Effector memory CD4-positive, alpha-beta T cell (primary cell): ENCODE results near the gene NRP1.

Experiments
- DNase-seq, 3 donors: peaks; one replicate each; pipeline ENCODE4 v3.0.0-alpha.2; 2020
- H3K27ac ChIP-seq: 2 replicates; pipeline ENCODE4 v1.7.0; 2013; ENCODE audit warnings: mild to moderate bottlenecking, low read length, moderate library complexity; ENCODE audit not compliant: insufficient read depth, poor library complexity, severe bottlenecking
- H3K27me3 ChIP-seq: replicated peaks from 2 replicates; pipeline ENCODE4 v1.7.0; 2013; ENCODE audit warnings: mild to moderate bottlenecking, low read length; ENCODE audit not compliant: insufficient read depth, control insufficient read depth, poor library complexity, severe bottlenecking
- H3K36me3 ChIP-seq: 2 replicates; pipeline ENCODE4 v1.7.0; 2013; ENCODE audit warnings: mild to moderate bottlenecking, low read length, moderate library complexity; ENCODE audit not compliant: control insufficient read depth, insufficient read depth
- H3K4me1 ChIP-seq: 2 replicates; pipeline ENCODE4 v1.7.0; 2013; ENCODE audit warnings: low read length, mild to moderate bottlenecking; ENCODE audit not compliant: control insufficient read depth, insufficient read depth, poor library complexity, severe bottlenecking
- H3K4me3 ChIP-seq: 2 replicates; pipeline ENCODE4 v1.7.0; 2013; ENCODE audit warnings: low read length, low read depth, mild to moderate bottlenecking; ENCODE audit not compliant: insufficient read depth, poor library complexity, severe bottlenecking
- H3K9me3 ChIP-seq: 2 replicates; pipeline ENCODE4 v1.7.0; 2013; ENCODE audit warnings: mild to moderate bottlenecking, low read length, moderate library complexity; ENCODE audit not compliant: control insufficient read depth

The NRP1 gene

GRCh38 chr10:33298893-33299292 is 35.6 kb downstream of the NRP1 start:
- no peaks in the 10 kb centered on the region for H3K9me3 ChIP-seq
- no peak overlapping the region for H3K27ac ChIP-seq
- no peaks in the 10 kb centered on the region for H3K27me3 ChIP-seq
- no peak overlapping the region for H3K4me3 ChIP-seq
- no peaks in the 10 kb centered on the region for H3K4me1 ChIP-seq
- H3K36me3 ChIP-seq: no peaks in the 10 kb centered on the region
- DNase-seq: no peak

GRCh38 chr10:33298110-33298509 is 36.4 kb downstream of the NRP1 start:
- no peaks in the 10 kb centered on the region for H3K4me1 ChIP-seq
- no peaks in the 10 kb centered on the region for H3K9me3 ChIP-seq
- H3K36me3 ChIP-seq: no peaks in the 10 kb centered on the region
- H3K27ac ChIP-seq: no peak overlapping the region
- H3K4me3 ChIP-seq: no peak overlapping the region
- no peak for DNase-seq
- no peaks in the 10 kb centered on the region for H3K27me3 ChIP-seq

GRCh38 chr10:33295851-33296250 is 38.6 kb downstream of the NRP1 start:
- no peak overlapping the region for H3K27ac ChIP-seq

GRCh38 chr10:33293531-33294170 is 40.8 kb downstream of the NRP1 start:
- no peak overlapping the region for H3K4me3 ChIP-seq
- no peaks in the 10 kb centered on the region for H3K36me3 ChIP-seq
- no peaks in the 10 kb centered on the region for H3K4me1 ChIP-seq
- no peak overlapping the region for H3K27ac ChIP-seq
- H3K9me3 ChIP-seq: no peaks in the 10 kb centered on the region
- no peak for DNase-seq
- no peaks in the 10 kb centered on the region for H3K27me3 ChIP-seq

More at GRCh38 chr10:33295851-33296250, 38.6 kb downstream of the NRP1 start:
- Histone ChIP-seq H3K36me3 (no peaks in the 10 kb centered on the region), H3K27me3 (no peaks in the 10 kb centered on the region), H3K4me3 (no peak overlapping the region), H3K9me3 (no peaks in the 10 kb centered on the region), H3K4me1 (no peaks in the 10 kb centered on the region)
- DNase-seq: no peak

- Histone ChIP-seq H3K36me3 (no peaks in the 10 kb centered on the region), H3K9me3 (no peaks in the 10 kb centered on the region), H3K27ac (no peak overlapping the region), H3K27me3 (no peaks in the 10 kb centered on the region), H3K4me3 (no peak overlapping the region), H3K4me1 (no peaks in the 10 kb centered on the region)
- DNase-seq: no peak
Measured at GRCh38 chr10:33293076-33293475, 41.4 kb downstream of the NRP1 start.

GRCh38 chr10:33291053-33291592 is 43.3 kb downstream of the NRP1 start:
- no peak for DNase-seq
- H3K27ac ChIP-seq: no peak overlapping the region
- no peaks in the 10 kb centered on the region for H3K36me3 ChIP-seq
- no peaks in the 10 kb centered on the region for H3K4me1 ChIP-seq
- H3K4me3 ChIP-seq: no peak overlapping the region
- no peaks in the 10 kb centered on the region for H3K27me3 ChIP-seq
- H3K9me3 ChIP-seq: no peaks in the 10 kb centered on the region

GRCh38 chr10:33290321-33291052 is 44.0 kb downstream of the NRP1 start:
- Histone ChIP-seq H3K27ac (no peak overlapping the region), H3K27me3 (no peaks in the 10 kb centered on the region), H3K4me3 (no peak overlapping the region), H3K4me1 (no peaks in the 10 kb centered on the region), H3K36me3 (no peaks in the 10 kb centered on the region), H3K9me3 (no peaks in the 10 kb centered on the region)
- DNase-seq: no peak

- Histone ChIP-seq H3K27me3 (no peaks in the 10 kb centered on the region), H3K4me3 (no peak overlapping the region), H3K9me3 (no peaks in the 10 kb centered on the region), H3K36me3 (no peaks in the 10 kb centered on the region), H3K4me1 (no peaks in the 10 kb centered on the region), H3K27ac (no peak overlapping the region)
- DNase-seq: no peak
Measured at GRCh38 chr10:33289776-33290175, 44.7 kb downstream of the NRP1 start.

- Histone ChIP-seq H3K27me3 (no peaks in the 10 kb centered on the region), H3K4me3 (no peak overlapping the region), H3K27ac (no peak overlapping the region), H3K9me3 (no peaks in the 10 kb centered on the region), H3K4me1 (no peaks in the 10 kb centered on the region), H3K36me3 (no peaks in the 10 kb centered on the region)
- no peak for DNase-seq
Measured at GRCh38 chr10:33288127-33288526, 46.3 kb downstream of the NRP1 start.

- Histone ChIP-seq H3K9me3 (no peaks in the 10 kb centered on the region), H3K27me3 (no peaks in the 10 kb centered on the region), H3K27ac (no peak overlapping the region), H3K36me3 (no peaks in the 10 kb centered on the region), H3K4me3 (no peak overlapping the region), H3K4me1 (no peaks in the 10 kb centered on the region)
- DNase-seq: no peak
Measured at GRCh38 chr10:33287112-33287511, 47.4 kb downstream of the NRP1 start.
